Measurements from ENCODE around the gene ST6GALNAC3.

DNA sequence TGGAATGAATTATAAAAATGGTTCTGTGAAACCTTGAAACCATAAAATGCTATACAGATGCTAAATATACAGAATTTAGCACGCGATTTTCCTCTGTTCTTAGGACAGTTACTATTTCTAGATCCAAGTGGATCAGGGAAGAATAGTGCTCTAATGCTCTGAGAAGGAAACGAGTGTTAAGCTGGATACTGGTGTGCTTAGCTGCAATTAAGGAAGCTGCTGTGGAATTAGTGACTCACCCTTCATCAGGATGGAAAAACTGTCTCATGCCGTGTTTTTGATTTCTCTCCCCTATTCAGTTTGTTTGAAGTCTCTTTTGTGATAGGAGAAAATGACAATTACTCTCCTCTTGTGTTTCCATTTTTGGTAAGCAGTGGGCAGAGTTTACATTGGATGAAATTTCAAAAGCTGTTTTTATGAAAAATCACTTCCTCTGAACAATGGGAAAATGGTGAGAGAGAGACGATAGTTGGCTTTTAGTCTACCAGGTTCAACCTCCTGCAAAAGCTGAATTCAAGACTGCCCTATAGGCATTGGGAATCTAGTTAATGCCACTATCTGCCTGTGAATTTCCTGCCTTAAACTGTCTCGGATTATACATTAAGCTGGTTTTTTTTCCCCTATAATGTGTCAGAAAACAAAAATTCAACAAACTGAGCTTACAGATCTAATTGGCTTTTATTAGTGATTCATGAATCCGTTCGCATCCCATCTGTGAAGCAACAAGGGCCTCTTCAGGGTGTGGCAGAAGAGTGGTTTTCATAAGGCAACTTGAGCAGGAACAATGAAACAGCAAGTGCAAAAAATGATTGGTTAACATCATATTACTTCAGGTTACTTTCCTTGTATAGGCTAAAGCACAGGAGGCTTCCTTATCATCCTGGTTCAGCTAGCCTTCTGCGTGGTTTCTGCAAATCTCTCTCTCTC is 179.8 kb downstream of the ST6GALNAC3 start:
- TF ChIP-seq, protein P1, sequence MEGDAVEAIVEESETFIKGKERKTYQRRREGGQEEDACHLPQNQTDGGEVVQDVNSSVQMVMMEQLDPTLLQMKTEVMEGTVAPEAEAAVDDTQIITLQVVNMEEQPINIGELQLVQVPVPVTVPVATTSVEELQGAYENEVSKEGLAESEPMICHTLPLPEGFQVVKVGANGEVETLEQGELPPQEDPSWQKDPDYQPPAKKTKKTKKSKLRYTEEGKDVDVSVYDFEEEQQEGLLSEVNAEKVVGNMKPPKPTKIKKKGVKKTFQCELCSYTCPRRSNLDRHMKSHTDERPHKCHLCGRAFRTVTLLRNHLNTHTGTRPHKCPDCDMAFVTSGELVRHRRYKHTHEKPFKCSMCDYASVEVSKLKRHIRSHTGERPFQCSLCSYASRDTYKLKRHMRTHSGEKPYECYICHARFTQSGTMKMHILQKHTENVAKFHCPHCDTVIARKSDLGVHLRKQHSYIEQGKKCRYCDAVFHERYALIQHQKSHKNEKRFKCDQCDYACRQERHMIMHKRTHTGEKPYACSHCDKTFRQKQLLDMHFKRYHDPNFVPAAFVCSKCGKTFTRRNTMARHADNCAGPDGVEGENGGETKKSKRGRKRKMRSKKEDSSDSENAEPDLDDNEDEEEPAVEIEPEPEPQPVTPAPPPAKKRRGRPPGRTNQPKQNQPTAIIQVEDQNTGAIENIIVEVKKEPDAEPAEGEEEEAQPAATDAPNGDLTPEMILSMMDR (conservative IDR thresholded peaks at IDR 0.05; ENCODE audit: low read length), result no peak
- no peak for TF ChIP-seq EZH2phosphoT487 (IDR thresholded peaks at IDR 0.05; ENCODE audit: borderline replicate concordance, low read depth, low read length)

All from OCI-LY7 (cell line).